ENCODE measurements around the gene KPNA3.
"Not testable (repeated sequence)": the region's sequence is repeated elsewhere in the genome, so short reads cannot be mapped to it uniquely, and the experiment has no call there.

The KPNA3 gene

GRCh38 chr13:49777746-49778614 is 14.5 kb downstream of the KPNA3 start:
- Histone ChIP-seq H3K4me1 (ENCODE audit: control insufficient read depth in 1 of 2, insufficient read depth in 2 of 2, low read length in 2 of 2) (peaks cover 9 to 22% of the 10 kb centered on the region in 2 donors), H3K9me3 (ENCODE audit: control insufficient read depth in 1 of 2, low read length in 2 of 2) (no peaks in the 10 kb centered on the region), H3K27me3 (ENCODE audit: low read depth, low read length) (no peaks in the 10 kb centered on the region), H3K4me3 (ENCODE audit: low read depth in 1 of 2, low read length in 2 of 2) (no peak overlapping the region), H3K27ac (ENCODE audit: low read length) (no peak overlapping the region), H3K36me3 (ENCODE audit: control insufficient read depth in 1 of 2, insufficient read depth in 2 of 2, low read length in 2 of 2) (no peaks in the 10 kb centered on the region)

GRCh38 chr13:49776871-49777270 is 15.6 kb downstream of the KPNA3 start:
- no peaks in the 10 kb centered on the region for H3K9me3 ChIP-seq (ENCODE audit: control insufficient read depth in 1 of 2, low read length in 2 of 2)
- no peaks in the 10 kb centered on the region for H3K27me3 ChIP-seq (ENCODE audit: low read depth, low read length)
- no peak overlapping the region for H3K27ac ChIP-seq (ENCODE audit: low read length)
- peaks cover 9 to 16% of the 10 kb centered on the region in 2 donors for H3K4me1 ChIP-seq (ENCODE audit: control insufficient read depth in 1 of 2, insufficient read depth in 2 of 2, low read length in 2 of 2)
- no peaks in the 10 kb centered on the region for H3K36me3 ChIP-seq (ENCODE audit: control insufficient read depth in 1 of 2, insufficient read depth in 2 of 2, low read length in 2 of 2)
- H3K4me3 ChIP-seq (ENCODE audit: low read depth in 1 of 2, low read length in 2 of 2), result no peak overlapping the region

DNA sequence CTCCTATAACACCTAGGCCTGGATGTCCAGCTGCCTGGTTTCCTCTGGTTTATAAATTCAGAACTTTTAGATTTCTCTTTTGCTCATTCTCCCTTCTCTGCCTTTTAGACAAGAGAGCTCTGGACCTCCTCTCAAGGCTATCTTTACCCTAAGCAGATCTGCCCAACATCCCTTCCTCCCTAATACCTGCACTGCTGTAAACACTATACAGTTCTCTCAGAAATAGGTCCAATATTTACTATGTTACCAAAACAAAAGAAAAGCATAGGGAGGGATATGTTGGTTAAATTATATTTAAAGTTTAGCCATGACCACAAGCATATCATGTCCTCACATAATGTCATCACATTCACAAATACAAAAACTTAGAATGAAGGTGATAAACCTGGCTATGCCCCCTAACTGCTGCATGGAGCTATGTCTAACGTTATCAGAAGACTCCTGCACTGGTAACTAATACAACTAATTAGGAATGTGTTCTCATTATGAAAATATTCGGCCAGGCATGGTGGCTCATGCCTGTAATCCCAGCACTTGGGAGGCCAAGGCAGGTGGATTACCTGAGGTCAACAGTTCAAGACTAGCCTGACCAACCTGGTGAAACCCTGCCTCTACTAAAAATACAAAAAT is 18.0 kb downstream of the KPNA3 start:
- Histone ChIP-seq H3K4me1 (ENCODE audit: control insufficient read depth in 1 of 2, insufficient read depth in 2 of 2, low read length in 2 of 2) (peaks cover 0 to 8% of the 10 kb centered on the region in 2 donors), H3K27me3 (ENCODE audit: low read depth, low read length) (no peaks in the 10 kb centered on the region), H3K27ac (ENCODE audit: low read length) (no peak overlapping the region), H3K36me3 (ENCODE audit: control insufficient read depth in 1 of 2, insufficient read depth in 2 of 2, low read length in 2 of 2) (no peaks in the 10 kb centered on the region), H3K9me3 (ENCODE audit: control insufficient read depth in 1 of 2, low read length in 2 of 2) (no peaks in the 10 kb centered on the region), H3K4me3 (ENCODE audit: low read depth in 1 of 2, low read length in 2 of 2) (no peak overlapping the region)

GRCh38 chr13:49772828-49773227 is 19.7 kb downstream of the KPNA3 start:
- Histone ChIP-seq H3K36me3 (ENCODE audit: control insufficient read depth in 1 of 2, insufficient read depth in 2 of 2, low read length in 2 of 2) (no peaks in the 10 kb centered on the region), H3K4me3 (ENCODE audit: low read depth in 1 of 2, low read length in 2 of 2) (no peak overlapping the region), H3K9me3 (ENCODE audit: control insufficient read depth in 1 of 2, low read length in 2 of 2) (no peaks in the 10 kb centered on the region), H3K27me3 (ENCODE audit: low read depth, low read length) (no peaks in the 10 kb centered on the region), H3K4me1 (ENCODE audit: control insufficient read depth in 1 of 2, insufficient read depth in 2 of 2, low read length in 2 of 2) (peaks cover 0 to 8% of the 10 kb centered on the region in 2 donors), H3K27ac (ENCODE audit: low read length) (no peak overlapping the region)

GRCh38 chr13:49761811-49762210 is 30.7 kb downstream of the KPNA3 start:
- not testable (repeated sequence) for H3K4me1 ChIP-seq (ENCODE audit: control insufficient read depth in 1 of 2, insufficient read depth in 2 of 2, low read length in 2 of 2); H3K36me3 ChIP-seq (ENCODE audit: control insufficient read depth in 1 of 2, insufficient read depth in 2 of 2, low read length in 2 of 2); H3K4me3 ChIP-seq (ENCODE audit: low read depth in 1 of 2, low read length in 2 of 2); H3K27me3 ChIP-seq (ENCODE audit: low read depth, low read length); H3K27ac ChIP-seq (ENCODE audit: low read length); H3K9me3 ChIP-seq (ENCODE audit: control insufficient read depth in 1 of 2, low read length in 2 of 2)

DNA sequence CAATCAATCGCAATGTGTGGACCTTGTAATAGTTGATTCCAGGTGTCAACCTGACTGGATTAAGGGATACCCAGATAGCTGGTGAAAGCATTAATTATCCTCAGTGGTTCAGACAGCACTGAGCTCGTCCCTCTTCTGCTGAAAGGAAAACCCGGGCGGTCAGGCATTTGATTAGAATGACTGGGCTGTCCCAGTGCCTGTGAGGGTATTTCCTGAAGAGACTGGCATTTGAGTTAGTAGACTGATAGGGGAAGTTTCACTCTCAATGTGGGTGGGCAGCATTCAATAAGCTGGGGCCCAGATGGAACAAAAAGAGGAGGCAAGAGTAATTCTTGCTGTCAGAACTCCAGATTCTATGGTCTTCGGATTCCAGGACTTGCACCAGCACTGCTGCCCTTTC is 31.9 kb downstream of the KPNA3 start:
- Histone ChIP-seq H3K27me3 (ENCODE audit: low read depth, low read length) (no peaks in the 10 kb centered on the region), H3K4me3 (ENCODE audit: low read depth in 1 of 2, low read length in 2 of 2) (no peak overlapping the region), H3K27ac (ENCODE audit: low read length) (no peak overlapping the region), H3K36me3 (ENCODE audit: control insufficient read depth in 1 of 2, insufficient read depth in 2 of 2, low read length in 2 of 2) (no peaks in the 10 kb centered on the region), H3K9me3 (ENCODE audit: control insufficient read depth in 1 of 2, low read length in 2 of 2) (no peaks in the 10 kb centered on the region), H3K4me1 (ENCODE audit: control insufficient read depth in 1 of 2, insufficient read depth in 2 of 2, low read length in 2 of 2) (no peaks in the 10 kb centered on the region)

GRCh38 chr13:49759503-49759902 is 33.0 kb downstream of the KPNA3 start:
- Histone ChIP-seq H3K4me3 (ENCODE audit: low read depth in 1 of 2, low read length in 2 of 2) (no peak overlapping the region), H3K27me3 (ENCODE audit: low read depth, low read length) (no peaks in the 10 kb centered on the region), H3K27ac (ENCODE audit: low read length) (no peak overlapping the region), H3K9me3 (ENCODE audit: control insufficient read depth in 1 of 2, low read length in 2 of 2) (no peaks in the 10 kb centered on the region), H3K4me1 (ENCODE audit: control insufficient read depth in 1 of 2, insufficient read depth in 2 of 2, low read length in 2 of 2) (no peaks in the 10 kb centered on the region), H3K36me3 (ENCODE audit: control insufficient read depth in 1 of 2, insufficient read depth in 2 of 2, low read length in 2 of 2) (no peaks in the 10 kb centered on the region)

GRCh38 chr13:49756263-49756662 is 36.2 kb downstream of the KPNA3 start:
- Histone ChIP-seq H3K27ac (ENCODE audit: low read length) (no peak overlapping the region), H3K36me3 (ENCODE audit: control insufficient read depth in 1 of 2, insufficient read depth in 2 of 2, low read length in 2 of 2) (no peaks in the 10 kb centered on the region), H3K27me3 (ENCODE audit: low read depth, low read length) (no peaks in the 10 kb centered on the region), H3K9me3 (ENCODE audit: control insufficient read depth in 1 of 2, low read length in 2 of 2) (no peaks in the 10 kb centered on the region), H3K4me1 (ENCODE audit: control insufficient read depth in 1 of 2, insufficient read depth in 2 of 2, low read length in 2 of 2) (no peaks in the 10 kb centered on the region), H3K4me3 (ENCODE audit: low read depth in 1 of 2, low read length in 2 of 2) (no peak overlapping the region)

DNA sequence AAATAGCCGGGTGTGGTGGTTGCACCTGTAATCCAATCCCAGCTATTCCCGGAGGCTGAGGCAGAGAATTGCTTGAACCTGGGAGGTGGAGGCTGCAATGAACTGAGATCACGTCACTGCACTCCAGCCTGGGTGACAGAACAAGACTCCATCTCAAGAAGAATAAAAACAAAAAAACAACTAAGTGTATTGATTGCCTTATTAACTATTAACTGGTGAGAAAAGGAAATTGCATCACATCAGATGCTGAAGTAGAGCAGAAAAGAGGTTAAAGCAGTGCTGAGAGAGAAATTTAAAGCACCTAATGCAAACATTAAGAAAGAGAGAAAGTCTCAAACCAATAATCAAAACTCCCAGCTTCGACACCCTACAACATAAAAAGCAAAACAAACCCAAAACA is 38.3 kb downstream of the KPNA3 start:
- no peaks in the 10 kb centered on the region for H3K4me1 ChIP-seq (ENCODE audit: control insufficient read depth in 1 of 2, insufficient read depth in 2 of 2, low read length in 2 of 2)
- H3K4me3 ChIP-seq (ENCODE audit: low read depth in 1 of 2, low read length in 2 of 2), result no peak overlapping the region
- H3K27ac ChIP-seq (ENCODE audit: low read length), result no peak overlapping the region
- no peaks in the 10 kb centered on the region for H3K9me3 ChIP-seq (ENCODE audit: control insufficient read depth in 1 of 2, low read length in 2 of 2)
- no peaks in the 10 kb centered on the region for H3K27me3 ChIP-seq (ENCODE audit: low read depth, low read length)
- H3K36me3 ChIP-seq (ENCODE audit: control insufficient read depth in 1 of 2, insufficient read depth in 2 of 2, low read length in 2 of 2), result no peaks in the 10 kb centered on the region

GRCh38 chr13:49749848-49750247 is 42.6 kb downstream of the KPNA3 start:
- no peak overlapping the region for H3K4me3 ChIP-seq (ENCODE audit: low read depth in 1 of 2, low read length in 2 of 2)
- no peak overlapping the region for H3K27ac ChIP-seq (ENCODE audit: low read length)
- H3K9me3 ChIP-seq (ENCODE audit: control insufficient read depth in 1 of 2, low read length in 2 of 2), result no peaks in the 10 kb centered on the region
- no peaks in the 10 kb centered on the region for H3K27me3 ChIP-seq (ENCODE audit: low read depth, low read length)
- H3K4me1 ChIP-seq (ENCODE audit: control insufficient read depth in 1 of 2, insufficient read depth in 2 of 2, low read length in 2 of 2), result no peaks in the 10 kb centered on the region
- H3K36me3 ChIP-seq (ENCODE audit: control insufficient read depth in 1 of 2, insufficient read depth in 2 of 2, low read length in 2 of 2), result no peaks in the 10 kb centered on the region

DNA sequence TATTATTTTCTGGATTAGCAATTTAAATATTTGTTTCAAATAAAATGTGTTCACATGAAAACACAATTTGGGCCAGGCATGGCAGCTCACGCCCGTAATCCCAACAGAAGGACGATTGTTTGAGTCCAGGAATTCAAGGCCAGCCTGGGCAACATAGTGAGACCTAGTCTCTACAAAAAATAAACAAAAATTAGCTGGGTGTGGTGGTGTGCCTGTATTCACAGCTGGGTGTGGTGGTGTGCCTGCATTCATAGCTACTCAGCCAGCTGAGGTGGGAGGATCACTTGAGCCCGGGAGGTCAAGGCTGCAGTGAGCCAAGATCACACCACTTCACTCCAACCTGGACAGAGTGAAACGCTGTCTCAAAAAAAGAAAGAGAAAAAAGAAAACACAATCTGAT is 46.4 kb downstream of the KPNA3 start:
- H3K4me3 ChIP-seq (ENCODE audit: low read depth in 1 of 2, low read length in 2 of 2), result no peak overlapping the region

More for the DNA sequence above, 46.4 kb downstream of the KPNA3 start:
- H3K36me3 ChIP-seq (ENCODE audit: control insufficient read depth in 1 of 2, insufficient read depth in 2 of 2, low read length in 2 of 2), result peaks cover 0 to 4% of the 10 kb centered on the region in 2 donors
- H3K27me3 ChIP-seq (ENCODE audit: low read depth, low read length), result no peaks in the 10 kb centered on the region
- no peaks in the 10 kb centered on the region for H3K4me1 ChIP-seq (ENCODE audit: control insufficient read depth in 1 of 2, insufficient read depth in 2 of 2, low read length in 2 of 2)
- no peak overlapping the region for H3K27ac ChIP-seq (ENCODE audit: low read length)
- no peaks in the 10 kb centered on the region for H3K9me3 ChIP-seq (ENCODE audit: control insufficient read depth in 1 of 2, low read length in 2 of 2)
